Measurements from ENCODE around the gene HSPG2. TPM values are rescaled to one million over a fixed set of nuclear protein-coding genes. Genes with fewer than 3 reads are reported as not detected.

Gene HSPG2
- total and polyA plus RNA-seq, 2 of the 8 experiments (the other 6 are each of a cell fraction or from before 2014, with no cell fraction given) = 17.8 to 111 TPM

DNA sequence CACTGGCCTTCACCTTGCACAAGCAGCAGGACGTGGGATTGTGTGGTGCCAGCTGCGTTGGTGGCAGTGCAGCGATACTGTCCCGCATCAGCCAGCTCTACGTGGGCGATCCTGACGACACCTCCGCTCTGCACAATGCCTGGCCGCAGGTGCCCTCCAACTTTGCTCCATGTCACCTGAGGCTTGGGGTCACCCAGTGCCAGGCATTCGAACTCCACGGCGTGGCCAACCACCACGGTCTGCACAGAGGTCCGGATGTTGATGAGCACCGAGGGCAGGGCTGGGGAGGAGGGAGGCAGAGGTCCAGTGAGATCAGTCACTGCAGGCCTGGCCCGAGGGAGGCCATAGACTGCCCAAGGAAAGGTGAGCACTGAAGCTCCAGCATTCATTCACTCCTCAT, 102.4 kb downstream of the HSPG2 start (continued):
- TF ChIP-seq SP2 (IDR thresholded peaks at IDR 0.05; ENCODE audit: low read length) (no peak), TCF12 (IDR thresholded peaks at IDR 0.05; ENCODE audit: low read depth, low read length) (no peak), MAFK (IDR thresholded peaks at IDR 0.05; ENCODE audit: low read depth, low read length) (no peak)
